Measurements from ENCODE around the gene RORB. TPM values are rescaled to one million over a fixed set of nuclear protein-coding genes. Genes with fewer than 3 reads are reported as not detected.

Gene RORB
- total RNA-seq, 1 donor from 2014 or later = 0.02 TPM

DNA sequence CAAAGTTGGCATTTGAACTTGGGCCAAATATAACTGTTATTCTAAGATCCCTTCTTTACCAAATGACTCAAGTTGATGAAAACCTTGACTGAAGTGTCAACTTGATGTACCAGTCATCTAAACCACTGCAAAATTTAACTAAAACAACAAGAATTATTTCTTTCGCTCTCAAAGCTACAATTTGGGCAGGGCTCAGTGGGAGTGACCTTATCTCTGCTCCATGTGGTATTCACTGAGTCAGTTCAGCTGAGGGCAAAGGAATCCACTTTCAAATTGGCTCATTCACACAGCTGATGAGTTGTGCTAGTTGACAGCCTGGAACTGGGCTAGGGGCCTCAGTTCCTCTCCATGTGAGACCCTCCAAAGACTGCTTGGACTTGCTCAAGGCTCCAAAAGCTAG lies 166.3 kb downstream of the RORB start:
- no peaks in the 10 kb centered on the region for H3K36me3 Mint-ChIP-seq (ENCODE audit: low read depth)
- no peak overlapping the region for H3K27ac Mint-ChIP-seq
- no peaks in the 10 kb centered on the region for H3K9me3 Mint-ChIP-seq
- no peaks in the 10 kb centered on the region for H3K27me3 Mint-ChIP-seq
- no peaks in the 10 kb centered on the region for H3K4me1 Mint-ChIP-seq
- DNase-seq = no peak
- H3K4me3 Mint-ChIP-seq = no peak overlapping the region
- intact Hi-C loops (cut with micrococcal nuclease) = no loop called here

DNA sequence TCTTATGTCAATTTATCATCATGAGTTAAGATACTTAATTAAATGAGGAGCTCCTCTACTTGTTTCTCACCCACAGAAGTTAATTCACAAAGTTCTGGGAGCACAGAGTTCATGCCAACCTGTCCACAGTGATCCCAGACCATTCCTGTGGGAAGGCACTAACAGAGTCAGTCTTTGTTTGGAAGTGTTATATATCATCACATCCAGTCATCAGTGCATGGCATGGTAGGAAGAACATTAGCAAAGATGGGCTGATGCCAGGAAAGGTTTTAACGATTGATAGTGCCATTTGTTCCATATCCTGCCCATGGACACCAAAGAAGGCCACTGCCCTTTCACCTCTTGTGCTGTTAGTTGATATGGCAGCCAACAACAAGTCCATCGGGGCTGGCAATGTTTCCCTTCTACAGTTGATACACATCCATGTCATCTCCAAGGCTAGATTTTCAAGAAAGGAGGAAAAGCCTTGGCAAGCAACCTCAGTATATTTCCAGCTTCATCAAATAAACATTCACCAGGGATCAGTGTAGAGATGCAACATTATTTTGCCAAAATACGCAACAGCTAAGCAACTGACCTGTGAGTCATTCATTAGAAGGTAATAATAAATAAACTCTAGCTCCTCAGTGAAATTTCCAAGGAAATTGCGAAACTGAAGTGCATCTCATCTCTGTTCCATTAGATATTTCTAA lies 169.6 kb downstream of the RORB start:
- Mint-ChIP-seq H3K36me3 (ENCODE audit: low read depth) (no peaks in the 10 kb centered on the region), H3K4me3 (no peak overlapping the region), H3K27ac (no peak overlapping the region), H3K4me1 (no peaks in the 10 kb centered on the region), H3K9me3 (no peaks in the 10 kb centered on the region), H3K27me3 (peaks cover 2% of the 10 kb centered on the region)
- DNase-seq = no peak
- intact Hi-C loops (cut with micrococcal nuclease) = no loop called here

- no peak for DNase-seq
- Mint-ChIP-seq H3K27ac (no peak overlapping the region), H3K36me3 (ENCODE audit: low read depth) (no peaks in the 10 kb centered on the region), H3K27me3 (peaks cover 2% of the 10 kb centered on the region), H3K9me3 (no peaks in the 10 kb centered on the region), H3K4me3 (no peak overlapping the region), H3K4me1 (no peaks in the 10 kb centered on the region)
- intact Hi-C loops (cut with micrococcal nuclease) = no loop called here
These were observed 175.1 kb downstream of the RORB start for GRCh38 chr9:74672237-74672636.

DNA sequence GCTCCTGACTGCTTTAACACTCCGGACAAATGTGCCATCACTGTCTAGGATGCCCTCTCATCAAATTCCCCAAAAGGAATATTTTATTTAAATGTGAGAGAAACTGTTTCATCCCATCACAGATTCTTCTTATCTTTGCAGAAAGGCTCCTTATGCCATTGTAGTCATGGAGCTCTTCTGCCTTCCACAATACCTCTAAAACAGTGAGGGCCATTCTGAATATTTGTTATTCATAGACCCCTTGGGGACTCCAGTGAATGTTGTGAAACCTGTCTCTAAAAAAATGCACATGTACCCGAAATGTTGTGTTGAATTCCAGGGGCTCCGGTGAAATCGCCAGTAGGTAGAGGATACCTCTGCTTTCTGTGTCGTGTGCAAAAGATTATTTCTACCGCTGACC lies 176.9 kb downstream of the RORB start:
- H3K27ac Mint-ChIP-seq = no peak overlapping the region
- intact Hi-C loops (cut with micrococcal nuclease) = no loop called here
- no peak overlapping the region for H3K4me3 Mint-ChIP-seq
- no peaks in the 10 kb centered on the region for H3K4me1 Mint-ChIP-seq
- DNase-seq = no peak
- H3K27me3 Mint-ChIP-seq = peaks cover 2% of the 10 kb centered on the region
- H3K36me3 Mint-ChIP-seq (ENCODE audit: low read depth) = no peaks in the 10 kb centered on the region
- no peaks in the 10 kb centered on the region for H3K9me3 Mint-ChIP-seq

- intact Hi-C loops (cut with micrococcal nuclease) = no loop called here
- Mint-ChIP-seq H3K27me3 (no peaks in the 10 kb centered on the region), H3K9me3 (no peaks in the 10 kb centered on the region), H3K4me3 (no peak overlapping the region), H3K36me3 (ENCODE audit: low read depth) (no peaks in the 10 kb centered on the region), H3K27ac (no peak overlapping the region), H3K4me1 (no peaks in the 10 kb centered on the region)
- no peak for DNase-seq
These were observed 184.8 kb downstream of the RORB start for GRCh38 chr9:74681906-74682305.

DNA sequence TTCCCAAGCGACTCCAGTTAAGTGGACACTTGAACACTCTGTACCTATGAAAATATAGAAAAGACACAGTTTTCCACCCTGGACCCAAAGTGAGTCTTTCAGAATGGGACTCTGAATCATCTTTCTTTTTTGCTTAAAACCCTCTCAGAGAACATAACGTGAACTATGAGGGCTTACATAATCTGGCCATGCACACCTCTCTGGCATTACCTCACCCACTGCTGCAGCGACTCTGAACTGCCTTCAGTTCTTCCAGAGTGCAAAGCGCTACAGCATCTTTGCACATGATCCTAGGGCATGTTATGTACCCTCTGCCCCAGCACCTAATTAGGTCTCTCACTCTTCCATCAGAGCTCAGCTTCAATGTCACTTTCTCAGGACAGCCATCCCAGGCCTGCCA lies 186.2 kb downstream of the RORB start:
- Mint-ChIP-seq H3K9me3 (no peaks in the 10 kb centered on the region), H3K36me3 (ENCODE audit: low read depth) (no peaks in the 10 kb centered on the region), H3K4me3 (no peak overlapping the region)

DNA sequence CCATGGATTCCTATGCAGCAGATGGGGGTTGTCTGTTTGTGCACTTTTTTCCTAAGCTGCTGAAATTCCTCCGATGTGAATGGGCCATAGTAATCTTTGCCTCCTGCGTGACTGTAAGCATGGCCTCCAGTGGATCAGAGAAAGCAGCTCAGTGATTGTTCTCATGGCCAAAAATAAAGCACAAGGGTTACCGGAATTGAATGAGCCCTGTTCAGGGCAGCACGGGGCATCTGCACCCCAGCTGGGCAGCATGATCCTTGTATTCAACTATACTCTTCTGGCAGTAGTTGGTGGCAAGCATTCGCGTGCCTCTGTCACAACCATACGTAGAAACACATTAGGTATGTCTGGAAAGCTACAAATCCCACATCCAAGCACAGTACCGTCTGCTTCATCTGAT lies 193.9 kb downstream of the RORB start:
- Mint-ChIP-seq H3K27ac (no peak overlapping the region), H3K9me3 (no peaks in the 10 kb centered on the region), H3K4me3 (no peak overlapping the region), H3K27me3 (peaks cover 2% of the 10 kb centered on the region), H3K36me3 (ENCODE audit: low read depth) (no peaks in the 10 kb centered on the region), H3K4me1 (peaks cover 2% of the 10 kb centered on the region)
- DNase-seq = no peak
- intact Hi-C loops (cut with micrococcal nuclease) = no loop called here

More for the DNA sequence above, 186.2 kb downstream of the RORB start:
- H3K27me3 Mint-ChIP-seq = peaks cover 1% of the 10 kb centered on the region
- no peak overlapping the region for H3K27ac Mint-ChIP-seq
- no peak for DNase-seq
- peaks cover 2% of the 10 kb centered on the region for H3K4me1 Mint-ChIP-seq
- intact Hi-C loops (cut with micrococcal nuclease) = no loop called here

- intact Hi-C loops (cut with micrococcal nuclease) = no loop called here
- Mint-ChIP-seq H3K27me3 (no peaks in the 10 kb centered on the region), H3K9me3 (peaks cover 5% of the 10 kb centered on the region), H3K36me3 (ENCODE audit: low read depth) (no peaks in the 10 kb centered on the region), H3K4me1 (peaks cover 2% of the 10 kb centered on the region), H3K27ac (no peak overlapping the region), H3K4me3 (no peak overlapping the region)
- DNase-seq = no peak
These were observed 199.4 kb downstream of the RORB start for GRCh38 chr9:74696520-74696919.

DNA sequence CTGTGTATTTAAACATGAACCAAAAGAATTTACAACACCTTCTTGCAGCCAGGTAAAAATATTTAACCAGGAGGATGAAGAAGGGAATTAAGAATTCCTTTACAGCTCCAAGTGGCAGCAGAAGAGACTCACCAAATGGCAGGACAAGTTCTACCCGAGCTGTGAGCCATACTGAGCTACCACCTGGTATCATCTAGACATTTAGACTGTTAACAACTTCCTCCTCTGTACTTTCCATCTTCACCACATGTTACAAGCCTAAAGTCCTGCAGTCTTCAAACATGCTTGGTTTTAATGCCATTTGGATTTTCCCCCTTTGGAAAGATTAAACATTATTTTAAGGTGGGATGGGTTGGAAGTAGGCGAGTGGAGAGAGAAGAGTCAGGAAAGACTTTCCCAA lies 200.4 kb downstream of the RORB start:
- Mint-ChIP-seq H3K9me3 (peaks cover 5% of the 10 kb centered on the region), H3K27me3 (no peaks in the 10 kb centered on the region), H3K36me3 (ENCODE audit: low read depth) (no peaks in the 10 kb centered on the region), H3K4me3 (no peak overlapping the region), H3K27ac (no peak overlapping the region), H3K4me1 (peaks cover 2% of the 10 kb centered on the region)
- DNase-seq = no peak
- intact Hi-C loops (cut with micrococcal nuclease) = no loop called here

- no peaks in the 10 kb centered on the region for H3K4me1 Mint-ChIP-seq
These were observed 214.2 kb downstream of the RORB start for GRCh38 chr9:74711341-74711740.

DNA sequence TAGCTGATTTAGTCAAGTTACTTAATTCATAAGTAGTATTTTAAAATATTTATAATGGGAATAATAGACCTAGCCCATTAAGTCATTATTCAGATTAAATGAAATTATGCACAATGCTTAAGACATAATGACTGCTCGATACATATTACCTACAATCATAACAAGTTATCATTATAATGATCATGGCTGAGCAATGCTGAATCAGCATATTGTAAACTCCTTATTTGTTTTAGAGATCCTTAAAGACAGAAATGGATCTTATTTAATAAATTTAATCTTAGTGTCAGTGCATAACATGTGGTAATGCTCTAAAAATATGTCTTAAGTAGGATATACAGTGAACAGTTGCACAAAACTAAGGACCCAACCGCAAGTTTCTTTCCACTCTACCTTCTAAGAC lies 221.6 kb downstream of the RORB start:
- intact Hi-C loops (cut with micrococcal nuclease) = no loop called here
- no peaks in the 10 kb centered on the region for H3K4me1 Mint-ChIP-seq
- no peaks in the 10 kb centered on the region for H3K9me3 Mint-ChIP-seq
- peaks cover 2% of the 10 kb centered on the region for H3K27me3 Mint-ChIP-seq
- H3K4me3 Mint-ChIP-seq = no peak overlapping the region
- DNase-seq = no peak
- H3K36me3 Mint-ChIP-seq (ENCODE audit: low read depth) = no peaks in the 10 kb centered on the region
- H3K27ac Mint-ChIP-seq = no peak overlapping the region

More at GRCh38 chr9:74711341-74711740, 214.2 kb downstream of the RORB start:
- Mint-ChIP-seq H3K27ac (no peak overlapping the region), H3K36me3 (ENCODE audit: low read depth) (no peaks in the 10 kb centered on the region), H3K4me3 (no peak overlapping the region), H3K27me3 (no peaks in the 10 kb centered on the region), H3K9me3 (no peaks in the 10 kb centered on the region)
- intact Hi-C loops (cut with micrococcal nuclease) = no loop called here
- no peak for DNase-seq

DNA sequence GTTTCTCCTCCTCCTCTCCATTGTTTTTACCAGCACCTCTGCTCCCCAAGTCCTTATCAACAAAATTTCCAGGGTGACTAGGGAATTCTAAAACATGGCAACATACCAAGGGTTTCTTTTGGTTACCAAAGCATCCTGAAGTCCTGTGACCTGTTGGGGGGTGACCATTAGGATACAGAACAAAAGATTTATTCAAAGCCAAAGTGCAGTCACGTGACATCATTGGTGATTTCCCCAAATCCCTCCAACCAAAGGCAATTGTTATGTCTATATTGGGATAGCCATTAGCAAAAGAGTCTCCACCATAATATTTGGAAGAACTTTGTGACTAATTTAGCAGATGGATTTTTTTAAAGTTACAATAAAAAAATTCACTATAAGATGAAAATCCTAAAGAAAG lies 222.2 kb downstream of the RORB start:
- no peak for DNase-seq
- Mint-ChIP-seq H3K36me3 (ENCODE audit: low read depth) (no peaks in the 10 kb centered on the region), H3K4me3 (no peak overlapping the region), H3K9me3 (no peaks in the 10 kb centered on the region), H3K27ac (no peak overlapping the region), H3K4me1 (no peaks in the 10 kb centered on the region), H3K27me3 (peaks cover 2% of the 10 kb centered on the region)
- intact Hi-C loops (cut with micrococcal nuclease) = no loop called here

DNA sequence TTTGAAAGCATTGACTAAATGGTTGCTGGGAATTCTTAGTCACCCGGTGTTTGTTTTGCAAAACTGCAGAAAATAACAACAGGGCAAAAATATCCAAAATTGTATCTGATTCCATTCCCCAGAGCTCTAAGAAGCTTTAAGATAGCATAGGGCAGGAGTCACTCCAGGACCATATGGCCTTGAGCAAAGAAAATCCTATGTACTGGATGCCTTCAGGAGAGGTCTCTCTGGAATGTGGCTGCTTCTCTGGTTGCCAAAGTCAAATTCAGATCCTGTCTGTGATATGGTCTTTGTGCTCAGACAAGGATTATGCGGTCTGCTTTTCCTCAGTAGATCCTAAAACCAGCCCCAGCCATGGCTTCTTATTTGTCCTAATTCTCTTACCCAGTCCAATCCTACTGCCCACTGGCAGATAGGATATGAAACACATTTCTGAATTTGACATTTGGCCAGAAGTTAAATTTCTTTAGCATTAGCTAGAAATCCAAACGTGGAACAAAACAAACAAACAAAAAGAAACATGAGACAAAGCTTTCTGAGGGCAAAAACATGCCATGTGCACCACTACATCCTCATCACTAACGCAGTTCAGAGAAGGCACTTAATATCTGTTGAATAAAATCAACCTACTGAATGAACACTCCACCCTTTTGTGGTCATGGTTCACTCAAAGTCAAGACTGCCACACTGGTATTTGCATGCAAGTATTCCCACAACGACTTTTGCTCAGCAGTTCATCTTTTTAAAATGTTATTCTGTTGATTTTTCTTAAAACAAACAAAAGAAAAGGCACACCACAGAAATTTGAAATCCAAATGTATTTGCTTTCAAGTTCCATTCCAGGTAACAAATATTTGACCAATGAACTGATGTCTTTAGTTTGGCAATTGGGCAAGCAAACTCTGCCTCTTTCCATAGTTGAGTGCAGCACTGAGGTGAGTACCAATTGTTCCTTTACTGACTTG lies 224.8 kb downstream of the RORB start:
- Mint-ChIP-seq H3K27me3 (peaks cover 2% of the 10 kb centered on the region), H3K4me1 (no peaks in the 10 kb centered on the region), H3K4me3 (no peak overlapping the region), H3K9me3 (no peaks in the 10 kb centered on the region), H3K36me3 (ENCODE audit: low read depth) (no peaks in the 10 kb centered on the region), H3K27ac (no peak overlapping the region)
- intact Hi-C loops (cut with micrococcal nuclease) = no loop called here
- no peak for DNase-seq

DNA sequence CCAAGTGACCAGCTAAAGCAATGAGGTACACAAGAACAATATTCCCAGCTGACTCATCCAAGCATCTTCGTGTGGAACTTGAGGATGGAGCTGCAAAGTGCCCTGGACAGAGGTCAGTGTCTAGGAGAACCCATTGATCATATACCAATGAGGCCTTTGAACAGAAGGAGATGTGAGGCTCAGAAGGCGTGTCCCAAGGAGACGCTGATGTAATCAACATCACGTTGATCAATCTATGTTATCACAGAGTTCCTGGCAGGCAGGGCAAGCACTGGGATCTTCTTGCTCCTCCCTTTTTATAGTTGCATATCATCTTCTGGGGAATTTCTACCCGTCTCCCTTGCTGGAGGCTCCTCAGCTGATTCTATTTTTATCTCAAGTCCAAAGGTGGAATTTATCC lies 227.2 kb downstream of the RORB start:
- peaks cover 6% of the 10 kb centered on the region for H3K27me3 Mint-ChIP-seq
- no peak for DNase-seq
- intact Hi-C loops (cut with micrococcal nuclease) = no loop called here
- H3K27ac Mint-ChIP-seq = no peak overlapping the region
- H3K36me3 Mint-ChIP-seq (ENCODE audit: low read depth) = no peaks in the 10 kb centered on the region
- no peaks in the 10 kb centered on the region for H3K9me3 Mint-ChIP-seq
- H3K4me1 Mint-ChIP-seq = no peaks in the 10 kb centered on the region
- no peak overlapping the region for H3K4me3 Mint-ChIP-seq

All from activated CD4-positive, alpha-beta T cell treated with anti-CD3 and anti-CD28 coated beads, Interleukin-2, amount 10 ng/mL, durations not matched to agents 24 days and 14 days (primary cell).